ENCODE results near the gene MRM1.

- TF ChIP-seq POLR2AphosphoS5 (IDR thresholded peaks at IDR 0.05), result no peak
- TF ChIP-seq CTCF (IDR thresholded peaks at IDR 0.05), result no peak
These were observed 29.6 kb downstream of the MRM1 start for GRCh38 chr17:36631022-36631421.

All from suprapubic skin (tissue), 3 donors.